PFSK-1 (cell line): ENCODE data around the gene MED27.

ENCODE experiments used
- FOXP2 ChIP-seq: optimal IDR thresholded peaks from 2 replicates; pipeline ENCODE3; 2011; ENCODE audit warnings: borderline replicate concordance, control low read depth, inconsistent platforms; ENCODE audit not compliant: insufficient read depth; ENCODE audit errors: extremely low read length, extremely low read depth
- POLR2AphosphoS5 ChIP-seq: IDR thresholded peaks from 2 replicates; pipeline ENCODE4 v1.6.1; 2012; ENCODE audit warnings: low read depth, mild to moderate bottlenecking, control low read depth, low read length, moderate library complexity
- REST ChIP-seq, 2 experiments: IDR thresholded peaks; 2 replicates each; pipeline versions ENCODE4 v1.6.1 to v1.8.0; 2011 to 2012; ENCODE audit warnings: low read depth in 2 of 2, low read length in 2 of 2, control low read depth in 1 of 2, inconsistent platforms in 1 of 2, mild to moderate bottlenecking in 1 of 2, moderate library complexity in 1 of 2; ENCODE audit not compliant: insufficient read depth in 1 of 2
- TAF1 ChIP-seq: IDR thresholded peaks from 2 replicates; pipeline ENCODE4 v1.6.1; 2012; ENCODE audit warnings: low read length, control low read depth, borderline replicate concordance; ENCODE audit not compliant: insufficient read depth

GRCh38 chr9:132046456-132046855, 33.2 kb downstream of the MED27 start:
- TF ChIP-seq POLR2AphosphoS5 (no peak), REST (IDR thresholded peaks at IDR 0.05; ENCODE audit: insufficient read depth in 1 of 2, low read depth in 2 of 2, low read length in 2 of 2) (no peak), TAF1 (no peak), FOXP2 (no peak)
